CD14-positive monocyte (primary cell): ENCODE measurements around the gene UBAP1L. TPM values are rescaled to one million over a fixed set of nuclear protein-coding genes. Genes with fewer than 3 reads are reported as not detected.
A peak's percentile ranks its signal among the peaks of the same experiment; 100 is the strongest.

Source experiments
- DNase-seq, 3 donors: peaks; one replicate each; pipeline ENCODE4 v3.0.0-alpha.2; 2011 to 2022
- H2AFZ ChIP-seq: 2 replicates; pipeline ENCODE4 v1.6.0; 2012; ENCODE audit warnings: mild to moderate bottlenecking, low read depth, low read length, inconsistent platforms; ENCODE audit not compliant: insufficient read depth, poor library complexity, severe bottlenecking
- H3K27ac ChIP-seq, 2 donors: 1 replicate in 1 of 2; 2 replicates in 1 of 2; pipeline ENCODE4 v1.5.1; 2012 to 2013; ENCODE audit warnings: low read length in 2 of 2, control low read depth in 1 of 2, inconsistent platforms in 1 of 2, low read depth in 1 of 2, mild to moderate bottlenecking in 1 of 2
- H3K27me3 ChIP-seq, 2 donors: one replicate each; pipeline versions ENCODE4 v1.6.0 to v1.6.1; 2011 to 2013; ENCODE audit warnings: low read length in 2 of 2; ENCODE audit not compliant: control insufficient read depth in 2 of 2, insufficient read depth in 2 of 2
- H3K36me3 ChIP-seq, 2 donors: replicated peaks in 1 of 2; 1 replicate in 1 of 2; 2 replicates in 1 of 2; pipeline versions ENCODE4 v1.5.1 to v1.6.1; 2012 to 2013; ENCODE audit warnings: low read length in 2 of 2, control low read depth in 1 of 2, inconsistent platforms in 1 of 2, mild to moderate bottlenecking in 1 of 2; ENCODE audit not compliant: insufficient read depth in 2 of 2, control insufficient read depth in 1 of 2
- H3K4me1 ChIP-seq, 2 donors: 1 replicate in 1 of 2; 2 replicates in 1 of 2; pipeline versions ENCODE4 v1.5.1 to v1.6.1; 2012 to 2013; ENCODE audit warnings: low read length in 2 of 2, control low read depth in 1 of 2, inconsistent platforms in 1 of 2, mild to moderate bottlenecking in 1 of 2, moderate library complexity in 1 of 2; ENCODE audit not compliant: insufficient read depth in 2 of 2, control insufficient read depth in 1 of 2
- H3K4me2 ChIP-seq: replicated peaks from 2 replicates; pipeline ENCODE3; 2012; ENCODE audit warnings: low read length, moderate library complexity, mild to moderate bottlenecking; ENCODE audit not compliant: poor library complexity, severe bottlenecking; ENCODE audit errors: extremely low read depth
- H3K4me3 ChIP-seq, 3 experiments: fragments of 200-600 bp in 1 of 3; sonication (generic) in 1 of 3; replicated peaks in 1 of 3; 1 replicate in 2 of 3; 2 replicates in 1 of 3; pipeline ENCODE4 v1.5.1; 2011 to 2013; ENCODE audit warnings: low read length in 3 of 3, mild to moderate bottlenecking in 3 of 3, control low read depth in 2 of 3, low read depth in 2 of 3, inconsistent platforms in 1 of 3, moderate library complexity in 1 of 3
- H3K79me2 ChIP-seq: 2 replicates; pipeline ENCODE4 v1.6.0; 2012; ENCODE audit warnings: mild to moderate bottlenecking, control low read depth, inconsistent platforms, low read length, moderate library complexity; ENCODE audit not compliant: insufficient read depth
- H3K9ac ChIP-seq: 2 replicates; pipeline ENCODE4 v1.6.0; 2017; ENCODE audit warnings: low read length, mild to moderate bottlenecking; ENCODE audit not compliant: insufficient read depth, poor library complexity, severe bottlenecking
- H3K9me3 ChIP-seq, 2 donors: replicated peaks in 1 of 2; 1 replicate in 1 of 2; 2 replicates in 1 of 2; pipeline versions ENCODE4 v1.5.1 to v1.6.1; 2012 to 2013; ENCODE audit warnings: low read length in 2 of 2, control low read depth in 1 of 2; ENCODE audit not compliant: control insufficient read depth in 1 of 2, insufficient read depth in 1 of 2
- H4K20me1 ChIP-seq: 2 replicates; pipeline ENCODE4 v1.6.0; 2012; ENCODE audit warnings: mild to moderate bottlenecking, low read length, control low read depth, moderate library complexity; ENCODE audit not compliant: insufficient read depth
- H3K27ac Mint-ChIP-seq, 7 donors: one replicate each; pipeline ENCODE4 v1.8.0; 2020; ENCODE audit warnings: mild to moderate bottlenecking in 7 of 7, mixed read lengths in 7 of 7, moderate library complexity in 6 of 7, inconsistent platforms in 2 of 7
- H3K27me3 Mint-ChIP-seq, 3 donors: one replicate each; pipeline ENCODE4 v1.8.0; 2021 to 2022; ENCODE audit warnings: low read depth in 3 of 3, mild to moderate bottlenecking in 3 of 3, mixed read lengths in 3 of 3, moderate library complexity in 3 of 3, inconsistent platforms in 1 of 3
- H3K36me3 Mint-ChIP-seq, 2 donors: one replicate each; pipeline ENCODE4 v1.8.0; 2020; ENCODE audit warnings: mixed read lengths in 2 of 2, inconsistent platforms in 1 of 2, mild to moderate bottlenecking in 1 of 2
- H3K4me1 Mint-ChIP-seq: one replicate; pipeline ENCODE4 v1.8.0; 2020; ENCODE audit warnings: mild to moderate bottlenecking, mixed read lengths
- H3K4me3 Mint-ChIP-seq, 2 donors: one replicate each; pipeline ENCODE4 v1.8.0; 2020; ENCODE audit warnings: mild to moderate bottlenecking in 2 of 2, mixed read lengths in 2 of 2, moderate library complexity in 1 of 2
- H3K9me3 Mint-ChIP-seq, 7 donors: one replicate each; pipeline ENCODE4 v1.8.0; 2020 to 2022; ENCODE audit warnings: mixed read lengths in 7 of 7, mild to moderate bottlenecking in 6 of 7, moderate library complexity in 6 of 7, inconsistent platforms in 2 of 7
- CTCF ChIP-seq: fragments of 200-600 bp; IDR thresholded peaks from one replicate; pipeline ENCODE4 v1.8.0; 2022; ENCODE audit warnings: antibody characterized with exemption, mild to moderate bottlenecking
- WGBS: methylation state at CpG from one replicate; pipeline ENCODE4 v1.1.5; 2013; ENCODE audit warnings: missing lambda C conversion rate; ENCODE audit not compliant: insufficient coverage; 5-methylcytosine and 5-hydroxymethylcytosine counted together
- intact Hi-C, 2 donors: fragments of 100-400 bp; cut with micrococcal nuclease; formaldehyde crosslinking; loops; one replicate each; pipeline versions ENCODE4 v1.15.0 to v1.15.1; 2023
- polyA plus RNA-seq, 3 donors: library from polyadenylated mRNA; depleted of rRNA in 1 of 3; unstranded in 2 of 3; stranded (reverse) in 1 of 3; fragments of 300-500 nt in 2 of 3; fragments of >200 nt in 1 of 3; fragmentation: Illumina TruSeq in 2 of 3; gene quantifications; 1 replicate in 2 of 3; 2 replicates in 1 of 3; pipeline ENCODE4 v1.2.3, GENCODE V29; 2012 to 2021

Gene UBAP1L
- polyA plus RNA-seq, 3 donors: 4.8 TPM; not detected in 2

DNA sequence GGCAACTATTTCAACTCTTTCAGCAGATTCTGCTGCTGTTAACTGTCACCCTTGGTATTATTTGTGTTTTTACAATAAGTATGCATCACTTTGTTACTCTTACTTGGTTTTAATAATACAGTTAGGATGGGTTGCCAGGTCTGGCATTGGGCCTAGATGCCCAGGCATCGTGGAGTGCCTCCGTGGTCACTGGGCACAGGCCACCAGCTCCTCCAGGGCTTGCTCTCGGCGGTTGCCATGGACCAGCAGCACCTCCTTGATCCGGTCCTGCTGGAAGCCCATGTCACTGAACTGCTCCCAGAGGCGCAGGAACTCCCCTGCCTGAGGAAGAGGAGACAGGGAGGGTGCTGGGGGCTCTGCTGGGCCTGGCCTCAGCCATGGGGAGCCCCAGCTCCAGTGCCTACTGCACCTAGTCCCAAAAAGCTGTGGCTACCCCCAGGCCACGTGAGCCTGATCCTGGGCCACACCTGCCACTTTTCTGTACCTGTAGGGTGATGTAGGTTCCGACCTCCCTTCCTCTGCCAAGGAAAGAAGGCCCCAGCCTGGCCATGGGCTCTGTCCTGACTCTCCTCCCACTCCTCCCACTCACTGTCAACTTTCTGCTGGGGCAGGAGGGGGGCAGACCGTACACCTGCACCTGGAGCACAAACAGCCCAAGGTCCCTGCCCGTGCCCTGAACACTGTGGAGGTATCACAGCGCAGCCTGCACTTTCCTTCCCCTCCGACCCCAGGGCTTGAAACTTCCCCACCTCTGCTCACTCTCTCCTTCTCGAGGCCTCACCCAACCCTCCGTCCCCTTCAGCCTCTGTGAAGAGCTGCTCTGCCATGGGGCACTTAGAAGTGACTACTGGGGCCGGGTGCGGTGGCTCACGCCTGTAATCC is 21.8 kb downstream of the UBAP1L start:
- DNase-seq: no peak
- no peaks in the 10 kb centered on the region for H3K79me2 ChIP-seq
- H3K4me3 ChIP-seq: no peak overlapping the region
- Mint-ChIP-seq H3K36me3 (peaks cover 12 to 18% of the 10 kb centered on the region in 2 donors), H3K4me3 (no peak overlapping the region), H3K27me3 (peaks cover 0 to 2% (median 2%) of the 10 kb centered on the region in 3 donors), H3K9me3 (no peaks in the 10 kb centered on the region), H3K4me1 (no peaks in the 10 kb centered on the region), H3K27ac (no peak overlapping the region)
- no peak for TF ChIP-seq CTCF
- H4K20me1 ChIP-seq: no peaks in the 10 kb centered on the region
- no peak overlapping the region for H2AFZ ChIP-seq
- intact Hi-C loops: no loop called here
- no peaks in the 10 kb centered on the region for H3K9me3 ChIP-seq
- H3K36me3 ChIP-seq: peaks cover 10 to 17% of the 10 kb centered on the region in 2 donors
- H3K27me3 ChIP-seq: no peaks in the 10 kb centered on the region
- no peak overlapping the region for H3K4me2 ChIP-seq
- no peaks in the 10 kb centered on the region for H3K4me1 ChIP-seq
- H3K27ac ChIP-seq: no peak overlapping the region
- WGBS: 94% methylated on average over 10 of the region's 17 CpGs
- H3K9ac ChIP-seq: no peak overlapping the region

- DNase-seq: no peak
- Histone ChIP-seq H3K27me3 (no peaks in the 10 kb centered on the region), H2AFZ (no peak overlapping the region), H3K79me2 (no peaks in the 10 kb centered on the region), H3K9me3 (no peaks in the 10 kb centered on the region), H3K27ac (no peak overlapping the region), H3K4me3 (no peak overlapping the region), H3K4me2 (no peak overlapping the region), H3K4me1 (no peaks in the 10 kb centered on the region), H4K20me1 (no peaks in the 10 kb centered on the region), H3K9ac (no peak overlapping the region), H3K36me3 (peaks cover 3 to 7% of the 10 kb centered on the region in 2 donors)
- Mint-ChIP-seq H3K4me1 (no peaks in the 10 kb centered on the region), H3K27ac (peak overlapping the region in 1 of 7 donors; percentile 36), H3K9me3 (no peaks in the 10 kb centered on the region), H3K4me3 (no peak overlapping the region), H3K36me3 (peaks cover 2 to 8% of the 10 kb centered on the region in 2 donors), H3K27me3 (peaks cover 1 to 2% (median 2%) of the 10 kb centered on the region in 3 donors)
- no peak for TF ChIP-seq CTCF
- intact Hi-C loops: no loop called here
- 97% methylated on average over 4 of the region's 12 CpGs for WGBS
Observed at GRCh38 chr15:65091946-65092770, 22.8 kb downstream of the UBAP1L start.
